Diencephalon (tissue), 1 donor: ENCODE measurements around the gene ZNF350. TPM values are rescaled to one million over a fixed set of nuclear protein-coding genes. Genes with fewer than 3 reads are reported as not detected.

Experiments
- total RNA-seq: library from RNA; depleted of rRNA; stranded (reverse); fragments of >200 nt; gene quantifications from one replicate; pipeline ENCODE4 v1.2.3, GENCODE V29; 2014

The ZNF350 gene
- total RNA-seq, result 14.8 TPM

GRCh38 chr19:51986309-51987291 lies at the start of gene ZNF350:
TSS of gene ZNF350 (minus strand) at chr19:51986840. CDS start at chr19:51974360, 12,480 bp downstream.

DNA sequence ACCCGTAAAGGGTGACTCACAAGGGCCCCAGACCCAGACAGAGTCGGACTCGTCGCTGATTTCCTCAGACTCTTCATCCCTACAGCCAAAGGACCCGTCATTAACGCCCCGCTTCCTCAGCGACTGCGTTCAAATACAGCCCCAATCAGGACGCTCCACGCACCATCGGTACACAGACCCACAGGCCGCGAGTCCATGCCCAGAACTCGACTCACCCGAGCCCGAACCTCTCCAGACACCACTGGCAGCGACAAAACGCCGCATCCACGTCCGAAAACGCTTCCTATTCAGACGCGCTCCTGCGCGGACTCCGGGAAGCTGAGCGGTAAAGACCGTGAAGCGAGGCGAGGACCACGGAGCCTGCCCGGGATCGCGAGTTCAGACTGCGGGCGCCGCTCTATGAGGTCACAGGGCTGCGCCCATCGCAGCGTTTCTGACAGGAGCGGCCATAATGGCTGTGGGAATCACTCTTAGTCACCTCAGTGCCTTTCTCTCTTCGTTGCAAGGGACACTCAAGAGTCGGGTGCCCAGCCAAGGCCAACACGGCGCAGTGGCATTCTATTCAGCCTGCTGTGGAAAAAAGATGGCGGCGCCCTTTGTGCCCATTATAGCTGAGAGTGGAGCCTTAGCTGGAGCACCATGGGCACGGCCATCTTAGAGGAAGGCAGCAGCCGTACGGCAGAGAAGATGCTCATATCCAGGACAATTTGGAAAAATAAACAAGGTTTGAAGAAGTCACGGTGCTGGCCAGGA lies 41.6 kb upstream of the ZNF350 start, which contains the start of gene ZNF614:
ZNF614 (minus strand) TSS at position 353 of the 753 bp plus-strand sequence. CDS start 2,634 bp downstream, outside the sequence.

DNA sequence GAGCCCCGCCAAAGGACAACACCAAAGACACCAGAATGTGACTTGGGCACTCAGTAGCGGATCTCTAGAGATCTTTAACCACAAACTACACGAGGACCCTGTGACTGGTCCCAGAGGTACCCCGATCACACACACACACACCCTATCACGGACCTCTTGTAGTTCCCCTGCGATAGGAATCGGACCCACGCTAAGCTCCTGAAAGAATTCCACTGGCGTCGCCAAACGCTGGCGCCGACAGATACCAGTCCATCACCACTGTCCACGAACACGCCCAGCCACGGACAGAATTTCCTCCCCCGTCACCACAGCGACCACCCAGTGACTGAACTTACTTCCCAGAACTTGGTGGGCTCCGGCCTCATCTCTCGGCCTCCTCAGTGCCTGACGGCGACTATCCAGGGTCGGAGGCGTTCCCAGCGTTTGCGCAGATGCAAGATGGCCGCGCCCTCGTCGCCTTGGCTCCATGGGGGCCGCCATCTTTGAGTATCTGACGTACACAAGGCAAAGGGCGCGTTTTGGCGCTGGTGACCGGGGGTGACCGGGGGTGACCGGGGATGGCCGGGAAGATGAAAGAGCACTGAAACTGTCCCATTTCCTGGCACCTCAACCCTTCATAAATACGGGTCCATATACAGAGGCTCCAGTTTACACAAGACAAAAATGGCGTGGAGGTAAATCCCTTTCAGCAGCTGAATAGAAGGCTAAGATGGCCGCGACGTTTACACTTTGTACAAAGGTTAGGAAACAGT lies 21.3 kb upstream of the ZNF350 start, which contains the start of gene ZNF615:
ZNF615 (minus strand) TSS at position 406 of the 752 bp plus-strand sequence. CDS start 4,500 bp downstream, outside the sequence.

DNA sequence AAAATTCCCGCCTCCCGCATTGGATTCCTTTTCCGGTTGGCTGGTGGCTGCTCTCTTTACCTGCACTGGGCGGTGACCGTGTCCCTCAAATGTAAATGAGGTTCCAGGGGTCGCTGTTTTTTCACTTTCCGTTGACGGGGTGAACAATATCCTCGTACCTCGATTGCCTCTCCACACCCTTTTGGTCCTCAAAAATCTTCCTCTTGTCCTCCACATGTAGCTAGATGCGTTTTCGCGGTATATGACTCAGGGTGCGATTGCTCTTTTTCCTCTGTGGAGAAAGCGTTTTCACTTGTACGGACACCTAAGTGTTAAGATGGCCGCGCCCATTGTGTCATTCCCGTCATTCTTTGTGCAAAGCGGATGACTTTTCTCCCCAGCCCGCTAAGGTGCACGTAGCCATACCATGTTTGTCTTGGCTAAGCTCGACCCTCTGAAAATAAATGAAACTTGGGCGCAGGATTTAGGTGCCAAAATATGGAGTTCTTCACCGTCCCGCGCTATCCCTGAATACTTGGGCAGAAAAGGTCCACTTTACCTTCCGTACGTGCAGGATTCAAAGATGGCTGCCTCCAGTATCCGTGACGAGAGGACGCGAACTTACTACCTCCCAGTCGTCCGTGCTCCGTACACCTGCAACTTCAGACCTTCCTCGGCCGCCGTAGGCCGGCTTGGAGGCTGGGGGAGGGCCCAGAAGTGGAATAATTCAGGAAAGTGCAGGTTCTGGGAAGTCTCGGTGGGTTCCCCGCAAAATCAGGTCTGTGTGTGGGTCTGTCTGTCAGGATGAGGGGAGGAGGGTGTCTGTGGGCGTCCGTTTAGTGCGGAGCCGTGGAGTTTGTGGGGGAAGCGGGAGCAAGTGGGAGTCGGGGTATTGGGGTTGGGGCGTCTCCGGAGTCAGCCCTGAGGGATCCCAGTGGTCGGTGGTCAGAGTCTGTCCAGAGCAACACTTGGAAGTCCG lies 59.6 kb downstream of the ZNF350 start, which contains the start of gene ZNF613:
ZNF613 (plus strand) TSS at position 689 of the 958 bp plus-strand sequence. CDS start 8,749 bp downstream, outside the sequence.

Other genes with a start within 250 kb of the ZNF350 start
- gene FPR1, start 235.0 kb downstream of the ZNF350 start, total RNA-seq, result 10.6 TPM
- 0.92 TPM for gene FPR2, start 225.7 kb downstream of the ZNF350 start, total RNA-seq
- gene FPR3, start 191.7 kb downstream of the ZNF350 start, total RNA-seq, result 0.46 TPM
- 64.8 TPM for gene ZNF577, start 98.9 kb downstream of the ZNF350 start, total RNA-seq
- gene ZNF649, start 81.8 kb downstream of the ZNF350 start, total RNA-seq, result 39.0 TPM
- 10.4 TPM for gene ZNF613, start 59.4 kb downstream of the ZNF350 start, total RNA-seq
- 28.1 TPM for gene ZNF615, start 21.4 kb upstream of the ZNF350 start, total RNA-seq
- gene ZNF614, start 41.5 kb upstream of the ZNF350 start, total RNA-seq, result 27.2 TPM
- 22.4 TPM for gene ZNF432, start 62.0 kb upstream of the ZNF350 start, total RNA-seq
- gene ZNF841, start 108.9 kb upstream of the ZNF350 start, total RNA-seq, result 42.0 TPM
- gene ZNF616, start 153.1 kb upstream of the ZNF350 start, total RNA-seq, result 23.3 TPM
- gene ZNF836, start 184.8 kb upstream of the ZNF350 start, total RNA-seq, result 34.6 TPM
- 180 TPM for gene PPP2R1A, start 203.2 kb upstream of the ZNF350 start, total RNA-seq